Mesothelial cell of epicardium (in vitro differentiated cells): ENCODE measurements around the gene NKX2-8. TPM values are rescaled to one million over a fixed set of nuclear protein-coding genes. Genes with fewer than 3 reads are reported as not detected.

Experiments
- DNase-seq, 2 experiments: peaks; one replicate each; pipeline ENCODE4 v3.0.0; 2021; ENCODE audit warnings: low spot score in 2 of 2; ENCODE audit not compliant: unreplicated experiment in 2 of 2
- H3K27ac Mint-ChIP-seq: 2 replicates; pipeline ENCODE4 v1.8.0; 2021; ENCODE audit warnings: mixed read lengths
- H3K27me3 Mint-ChIP-seq: 2 replicates; pipeline ENCODE4 v1.8.0; 2021; ENCODE audit warnings: low read depth, mixed read lengths
- H3K36me3 Mint-ChIP-seq: 2 replicates; pipeline ENCODE4 v1.8.0; 2021; ENCODE audit warnings: mixed read lengths
- H3K4me1 Mint-ChIP-seq: 2 replicates; pipeline ENCODE4 v1.8.0; 2021; ENCODE audit warnings: mixed read lengths
- H3K4me3 Mint-ChIP-seq: 2 replicates; pipeline ENCODE4 v1.8.0; 2021; ENCODE audit warnings: mild to moderate bottlenecking, moderate library complexity, mixed read lengths
- H3K9me3 Mint-ChIP-seq: 2 replicates; pipeline ENCODE4 v1.8.0; 2021; ENCODE audit warnings: mixed read lengths
- CTCF ChIP-seq: fragments of 200-600 bp; sonication (generic); IDR thresholded peaks from one replicate; pipeline ENCODE4 v1.5.0; 2021; ENCODE audit warnings: antibody characterized with exemption; ENCODE audit not compliant: unreplicated experiment
- total RNA-seq: library from RNA; stranded (reverse); gene quantifications from 3 replicates; pipeline ENCODE4 v1.2.1, GENCODE V29; 2021

NKX2-8 gene
- total RNA-seq, 1 donor from 2014 or later, result not detected

GRCh38 chr14:36619853-36620252 lies 37.4 kb upstream of the NKX2-8 start:
- Mint-ChIP-seq H3K36me3 (no peaks in the 10 kb centered on the region), H3K4me3 (no peak overlapping the region), H3K9me3 (peaks cover 14% of the 10 kb centered on the region), H3K4me1 (no peaks in the 10 kb centered on the region), H3K27ac (no peak overlapping the region), H3K27me3 (peaks cover 44% of the 10 kb centered on the region)
- no peak for DNase-seq
- no peak for TF ChIP-seq CTCF

GRCh38 chr14:36619131-36619530 lies 36.7 kb upstream of the NKX2-8 start:
- Mint-ChIP-seq H3K9me3 (peaks cover 17% of the 10 kb centered on the region), H3K27me3 (peaks cover 46% of the 10 kb centered on the region), H3K27ac (no peak overlapping the region), H3K4me1 (no peaks in the 10 kb centered on the region), H3K4me3 (no peak overlapping the region), H3K36me3 (no peaks in the 10 kb centered on the region)
- TF ChIP-seq CTCF, result no peak
- no peak for DNase-seq

GRCh38 chr14:36618641-36619040 lies 36.2 kb upstream of the NKX2-8 start:
- no peak for DNase-seq
- Mint-ChIP-seq H3K4me1 (no peaks in the 10 kb centered on the region), H3K9me3 (peaks cover 17% of the 10 kb centered on the region), H3K4me3 (no peak overlapping the region), H3K27me3 (peaks cover 47% of the 10 kb centered on the region), H3K36me3 (no peaks in the 10 kb centered on the region), H3K27ac (no peak overlapping the region)
- TF ChIP-seq CTCF, result no peak

GRCh38 chr14:36617824-36618223 lies 35.4 kb upstream of the NKX2-8 start:
- peaks cover 17% of the 10 kb centered on the region for H3K9me3 Mint-ChIP-seq
- H3K27me3 Mint-ChIP-seq, result peaks cover 47% of the 10 kb centered on the region
- H3K27ac Mint-ChIP-seq, result no peak overlapping the region
- no peak for TF ChIP-seq CTCF
- no peaks in the 10 kb centered on the region for H3K4me1 Mint-ChIP-seq
- no peak overlapping the region for H3K4me3 Mint-ChIP-seq
- no peak for DNase-seq
- H3K36me3 Mint-ChIP-seq, result no peaks in the 10 kb centered on the region

GRCh38 chr14:36605506-36605857 lies 23.1 kb upstream of the NKX2-8 start:
- Mint-ChIP-seq H3K9me3 (peaks cover 1% of the 10 kb centered on the region), H3K36me3 (no peaks in the 10 kb centered on the region), H3K4me3 (no peak overlapping the region), H3K27ac (no peak overlapping the region), H3K27me3 (peaks cover 57% of the 10 kb centered on the region), H3K4me1 (no peaks in the 10 kb centered on the region)
- TF ChIP-seq CTCF, result no peak
- DNase-seq, result no peak

GRCh38 chr14:36604757-36605505 lies 22.5 kb upstream of the NKX2-8 start:
- H3K9me3 Mint-ChIP-seq, result no peaks in the 10 kb centered on the region
- DNase-seq, result peak in 1 of 2 experiments; percentile 54
- peak; percentile 71 for TF ChIP-seq CTCF
- no peaks in the 10 kb centered on the region for H3K36me3 Mint-ChIP-seq
- H3K27ac Mint-ChIP-seq, result no peak overlapping the region
- H3K27me3 Mint-ChIP-seq, result peaks cover 58% of the 10 kb centered on the region
- no peaks in the 10 kb centered on the region for H3K4me1 Mint-ChIP-seq
- no peak overlapping the region for H3K4me3 Mint-ChIP-seq
